ENCODE data around the gene CTPS2.

GRCh38 chrX:16573781-16574180, 138.7 kb downstream of the CTPS2 start:
- TF ChIP-seq CHD2 (IDR thresholded peaks at IDR 0.05; ENCODE audit: low read length, partially characterized antibody): no peak
- TF ChIP-seq, protein P1, sequence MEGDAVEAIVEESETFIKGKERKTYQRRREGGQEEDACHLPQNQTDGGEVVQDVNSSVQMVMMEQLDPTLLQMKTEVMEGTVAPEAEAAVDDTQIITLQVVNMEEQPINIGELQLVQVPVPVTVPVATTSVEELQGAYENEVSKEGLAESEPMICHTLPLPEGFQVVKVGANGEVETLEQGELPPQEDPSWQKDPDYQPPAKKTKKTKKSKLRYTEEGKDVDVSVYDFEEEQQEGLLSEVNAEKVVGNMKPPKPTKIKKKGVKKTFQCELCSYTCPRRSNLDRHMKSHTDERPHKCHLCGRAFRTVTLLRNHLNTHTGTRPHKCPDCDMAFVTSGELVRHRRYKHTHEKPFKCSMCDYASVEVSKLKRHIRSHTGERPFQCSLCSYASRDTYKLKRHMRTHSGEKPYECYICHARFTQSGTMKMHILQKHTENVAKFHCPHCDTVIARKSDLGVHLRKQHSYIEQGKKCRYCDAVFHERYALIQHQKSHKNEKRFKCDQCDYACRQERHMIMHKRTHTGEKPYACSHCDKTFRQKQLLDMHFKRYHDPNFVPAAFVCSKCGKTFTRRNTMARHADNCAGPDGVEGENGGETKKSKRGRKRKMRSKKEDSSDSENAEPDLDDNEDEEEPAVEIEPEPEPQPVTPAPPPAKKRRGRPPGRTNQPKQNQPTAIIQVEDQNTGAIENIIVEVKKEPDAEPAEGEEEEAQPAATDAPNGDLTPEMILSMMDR (IDR thresholded peaks at IDR 0.05): no peak
- TF ChIP-seq ELF1 (IDR thresholded peaks at IDR 0.05): no peak
- peak; percentile 17; the same call in 1 of the 2 replicates for TF ChIP-seq POLR2AphosphoS5 (IDR thresholded peaks at IDR 0.05; ENCODE audit: low read depth, low read length)

Data from SK-N-SH (cell line).